DND-41 (cell line): Measurements from ENCODE around the gene ABHD4.

Experiments
- ATAC-seq: fragments of 200-7000 bp; cut with Tn5 transposase; 3 replicates; pipeline ENCODE4 v1.9.1; 2021; ENCODE audit warnings: low read depth; ENCODE audit not compliant: insufficient read depth
- DNase-seq: peaks from one replicate; pipeline ENCODE4 v3.0.0-alpha.2; 2020
- H2AFZ ChIP-seq: 2 replicates; pipeline ENCODE4 v1.6.0; 2012; ENCODE audit warnings: low read depth, low read length
- H3K27ac ChIP-seq: 2 replicates; pipeline ENCODE4 v1.5.1; 2012; ENCODE audit warnings: low read length, inconsistent platforms
- H3K27me3 ChIP-seq: fragments of 200-600 bp; sonication (generic); 2 replicates; pipeline ENCODE4 v1.6.0; 2012; ENCODE audit warnings: low read length, mild to moderate bottlenecking, inconsistent platforms; ENCODE audit not compliant: insufficient read depth, poor library complexity
- H3K36me3 ChIP-seq: 2 replicates; pipeline ENCODE4 v1.5.1; 2012; ENCODE audit warnings: low read length, inconsistent platforms; ENCODE audit not compliant: insufficient read depth
- H3K4me1 ChIP-seq: 2 replicates; pipeline ENCODE4 v1.5.1; 2012; ENCODE audit warnings: mild to moderate bottlenecking, low read length; ENCODE audit not compliant: insufficient read depth
- H3K4me2 ChIP-seq: 2 replicates; pipeline ENCODE4 v1.6.0; 2012; ENCODE audit warnings: mild to moderate bottlenecking, moderate library complexity, low read length, inconsistent platforms; ENCODE audit not compliant: insufficient read depth
- H3K4me3 ChIP-seq, 2 experiments: fragments of 200-600 bp in 1 of 2; shearing (Covaris generic) in 1 of 2; 2 replicates each; pipeline ENCODE4 v1.5.1; 2012 to 2016; ENCODE audit warnings: inconsistent platforms in 2 of 2, low read length in 2 of 2, mild to moderate bottlenecking in 2 of 2, low read depth in 1 of 2, moderate library complexity in 1 of 2
- H3K79me2 ChIP-seq: 2 replicates; pipeline ENCODE4 v1.6.0; 2012; ENCODE audit warnings: low read length, inconsistent platforms; ENCODE audit not compliant: insufficient read depth
- H3K9ac ChIP-seq: 2 replicates; pipeline ENCODE4 v1.6.0; 2012; ENCODE audit warnings: low read depth, mild to moderate bottlenecking, inconsistent platforms, low read length, moderate library complexity
- H3K9me3 ChIP-seq: 2 replicates; pipeline ENCODE4 v1.5.1; 2012; ENCODE audit warnings: low read length, moderate library complexity, mild to moderate bottlenecking, inconsistent platforms; ENCODE audit not compliant: insufficient read depth, severe bottlenecking
- H4K20me1 ChIP-seq: 2 replicates; pipeline ENCODE4 v1.6.0; 2012; ENCODE audit warnings: low read length; ENCODE audit not compliant: insufficient read depth
- CTCF ChIP-seq: IDR thresholded peaks from 2 replicates; pipeline ENCODE4 v1.5.1; 2012; ENCODE audit warnings: borderline replicate concordance, low read length, moderate library complexity, mild to moderate bottlenecking; ENCODE audit not compliant: poor library complexity, severe bottlenecking; ENCODE audit errors: extremely low read depth
- EZH2 ChIP-seq: IDR thresholded peaks from 3 replicates; pipeline ENCODE4 v1.6.1; 2012; ENCODE audit warnings: borderline replicate concordance, low read depth, mild to moderate bottlenecking, moderate library complexity, low read length, inconsistent platforms; ENCODE audit not compliant: severe bottlenecking

Gene ABHD4

GRCh38 chr14:22644305-22644635 lies 46.2 kb downstream of the ABHD4 start, which contains the start of gene OR6J1:
Gene OR6J1, minus strand, starts transcription at chr14:22644352. Its CDS starts 9,541 bp downstream, at chr14:22634811.
- DNase-seq: no peak

GRCh38 chr14:22646570-22647254 lies 48.6 kb downstream of the ABHD4 start:
- Histone ChIP-seq H3K9me3 (no peaks in the 10 kb centered on the region), H3K79me2 (no peaks in the 10 kb centered on the region), H4K20me1 (no peaks in the 10 kb centered on the region; the same call in 1 of the 2 replicates), H3K4me1 (peaks cover 4% of the 10 kb centered on the region; the same call in 1 of the 2 replicates), H3K36me3 (no peaks in the 10 kb centered on the region), H3K4me2 (no peak overlapping the region), H2AFZ (no peak overlapping the region), H3K4me3 (no peak overlapping the region), H3K27ac (no peak overlapping the region), H3K9ac (no peak overlapping the region), H3K27me3 (peaks cover 11% of the 10 kb centered on the region)
- DNase-seq (no peak), ATAC-seq (no peak)
- no peak for TF ChIP-seq CTCF
- no peak for TF ChIP-seq EZH2

More at GRCh38 chr14:22644305-22644635, 46.2 kb downstream of the ABHD4 start, which contains the start of gene OR6J1:
- Histone ChIP-seq H3K4me3 (no peak within 1 kb of the TSS), H4K20me1 (no peaks in the 10 kb centered on the region; the same call in 1 of the 2 replicates), H3K79me2 (no peaks in the 10 kb centered on the region), H2AFZ (no peak within 1 kb of the TSS), H3K27me3 (peaks cover 6% of the 10 kb centered on the region), H3K4me2 (no peak within 1 kb of the TSS), H3K36me3 (no peaks in the 10 kb centered on the region), H3K9ac (no peak within 1 kb of the TSS), H3K27ac (no peak within 1 kb of the TSS), H3K9me3 (no peaks in the 10 kb centered on the region), H3K4me1 (peaks cover 4% of the 10 kb centered on the region; the same call in 1 of the 2 replicates)
- TF ChIP-seq EZH2: no peak
- no peak for TF ChIP-seq CTCF
- ATAC-seq: no peak

- Histone ChIP-seq H3K4me2 (no peak overlapping the region), H3K27me3 (peaks cover 11% of the 10 kb centered on the region), H3K36me3 (no peaks in the 10 kb centered on the region), H3K4me3 (no peak overlapping the region), H3K79me2 (no peaks in the 10 kb centered on the region), H3K9me3 (no peaks in the 10 kb centered on the region), H2AFZ (no peak overlapping the region), H3K4me1 (peaks cover 4% of the 10 kb centered on the region; the same call in 1 of the 2 replicates), H3K27ac (no peak overlapping the region), H4K20me1 (no peaks in the 10 kb centered on the region; the same call in 1 of the 2 replicates), H3K9ac (no peak overlapping the region)
- ATAC-seq (no peak), DNase-seq (no peak)
- TF ChIP-seq CTCF (no peak), EZH2 (no peak)
Measured at GRCh38 chr14:22648506-22648905, 50.4 kb downstream of the ABHD4 start.
